ENCODE results near the gene VIPR1. TPM values are rescaled to one million over a fixed set of nuclear protein-coding genes. Genes with fewer than 3 reads are reported as not detected.
"Not testable (repeated sequence)": the region's sequence is repeated elsewhere in the genome, so short reads cannot be mapped to it uniquely, and the experiment has no call there.

Gene VIPR1
- total RNA-seq, 2 donors from 2014 or later, result 31.0 to 48.7 TPM

GRCh38 chr3:42572278-42572677 lies 69.8 kb downstream of the VIPR1 start:
- no peak for TF ChIP-seq CTCF (IDR thresholded peaks at IDR 0.05)
- H3K4me3 ChIP-seq, result no peak overlapping the region
- peaks cover 3% of the 10 kb centered on the region for H3K36me3 ChIP-seq
- no peaks in the 10 kb centered on the region for H3K27me3 ChIP-seq (replicated peaks; ENCODE audit: insufficient read depth)
- no peak overlapping the region for H3K27ac ChIP-seq
- H3K4me1 ChIP-seq (ENCODE audit: control insufficient read depth in 1 of 2, low read depth in 2 of 2), result no peaks in the 10 kb centered on the region
- no peak for DNase-seq (ENCODE audit: low spot score)
- no peak for ATAC-seq (ENCODE audit: insufficient number of reproducible peaks, low FRiP score, low read depth)
- peaks cover 8% of the 10 kb centered on the region for H3K9me3 ChIP-seq

- peaks cover 8% of the 10 kb centered on the region for H3K9me3 ChIP-seq
- H3K36me3 ChIP-seq, result no peaks in the 10 kb centered on the region
- H3K27me3 ChIP-seq (replicated peaks; ENCODE audit: insufficient read depth), result no peaks in the 10 kb centered on the region
- TF ChIP-seq CTCF (IDR thresholded peaks at IDR 0.05), result no peak
- no peak overlapping the region for H3K27ac ChIP-seq
- ATAC-seq (ENCODE audit: insufficient number of reproducible peaks, low FRiP score, low read depth) (no peak), DNase-seq (ENCODE audit: low spot score) (no peak)
- peaks cover 0 to 4% of the 10 kb centered on the region in 2 donors for H3K4me1 ChIP-seq (ENCODE audit: control insufficient read depth in 1 of 2, low read depth in 2 of 2)
- no peak overlapping the region for H3K4me3 ChIP-seq
Observed at GRCh38 chr3:42575137-42575741, 72.8 kb downstream of the VIPR1 start.

GRCh38 chr3:42578054-42578453 lies 75.6 kb downstream of the VIPR1 start:
- no peaks in the 10 kb centered on the region for H3K27me3 ChIP-seq (replicated peaks; ENCODE audit: insufficient read depth)
- H3K36me3 ChIP-seq, result no peaks in the 10 kb centered on the region
- peaks cover 9 to 22% of the 10 kb centered on the region in 2 donors for H3K4me1 ChIP-seq (ENCODE audit: control insufficient read depth in 1 of 2, low read depth in 2 of 2)
- no peak overlapping the region for H3K4me3 ChIP-seq
- no peak for TF ChIP-seq CTCF (IDR thresholded peaks at IDR 0.05)
- H3K27ac ChIP-seq, result no peak overlapping the region
- DNase-seq (ENCODE audit: low spot score) (no peak), ATAC-seq (ENCODE audit: insufficient number of reproducible peaks, low FRiP score, low read depth) (no peak)
- H3K9me3 ChIP-seq, result peaks cover 8% of the 10 kb centered on the region

- H3K4me3 ChIP-seq; H3K36me3 ChIP-seq; DNase-seq (ENCODE audit: low spot score); H3K27me3 ChIP-seq (replicated peaks; ENCODE audit: insufficient read depth); H3K27ac ChIP-seq; ATAC-seq (ENCODE audit: insufficient number of reproducible peaks, low FRiP score, low read depth); H3K9me3 ChIP-seq: not testable (repeated sequence)
- peaks cover 9 to 22% of the 10 kb centered on the region in 2 donors for H3K4me1 ChIP-seq (ENCODE audit: control insufficient read depth in 1 of 2, low read depth in 2 of 2)
Observed at GRCh38 chr3:42579346-42579745, 76.9 kb downstream of the VIPR1 start.

- no peak for DNase-seq (ENCODE audit: low spot score)
Observed at GRCh38 chr3:42581400-42581708, 78.9 kb downstream of the VIPR1 start.

More at GRCh38 chr3:42581400-42581708, 78.9 kb downstream of the VIPR1 start:
- ATAC-seq (ENCODE audit: insufficient number of reproducible peaks, low FRiP score, low read depth), result no peak
- H3K4me3 ChIP-seq, result peak overlapping the region; percentile 88
- H3K4me1 ChIP-seq (ENCODE audit: control insufficient read depth in 1 of 2, low read depth in 2 of 2), result peaks cover 9 to 22% of the 10 kb centered on the region in 2 donors
- peak overlapping the region; percentile 81 for H3K27ac ChIP-seq
- no peaks in the 10 kb centered on the region for H3K9me3 ChIP-seq
- H3K27me3 ChIP-seq (replicated peaks; ENCODE audit: insufficient read depth), result no peaks in the 10 kb centered on the region
- no peaks in the 10 kb centered on the region for H3K36me3 ChIP-seq
- TF ChIP-seq CTCF (IDR thresholded peaks at IDR 0.05), result no peak

All from thoracic aorta (tissue), 2 donors.